HG02798 (cell line): ENCODE data around the gene CAB39L.

Source experiments
- ATAC-seq: cut with Tn5 transposase; IDR thresholded peaks from one replicate; pipeline ENCODE4 v1.9.1; 2021; ENCODE audit warnings: mild to moderate bottlenecking; ENCODE audit not compliant: unreplicated experiment, poor library complexity

The CAB39L gene

GRCh38 chr13:49403996-49404702 lies 39.7 kb downstream of the CAB39L start:
- no peak for ATAC-seq

- no peak for ATAC-seq
Measured at GRCh38 chr13:49400755-49401659, 42.9 kb downstream of the CAB39L start.

DNA sequence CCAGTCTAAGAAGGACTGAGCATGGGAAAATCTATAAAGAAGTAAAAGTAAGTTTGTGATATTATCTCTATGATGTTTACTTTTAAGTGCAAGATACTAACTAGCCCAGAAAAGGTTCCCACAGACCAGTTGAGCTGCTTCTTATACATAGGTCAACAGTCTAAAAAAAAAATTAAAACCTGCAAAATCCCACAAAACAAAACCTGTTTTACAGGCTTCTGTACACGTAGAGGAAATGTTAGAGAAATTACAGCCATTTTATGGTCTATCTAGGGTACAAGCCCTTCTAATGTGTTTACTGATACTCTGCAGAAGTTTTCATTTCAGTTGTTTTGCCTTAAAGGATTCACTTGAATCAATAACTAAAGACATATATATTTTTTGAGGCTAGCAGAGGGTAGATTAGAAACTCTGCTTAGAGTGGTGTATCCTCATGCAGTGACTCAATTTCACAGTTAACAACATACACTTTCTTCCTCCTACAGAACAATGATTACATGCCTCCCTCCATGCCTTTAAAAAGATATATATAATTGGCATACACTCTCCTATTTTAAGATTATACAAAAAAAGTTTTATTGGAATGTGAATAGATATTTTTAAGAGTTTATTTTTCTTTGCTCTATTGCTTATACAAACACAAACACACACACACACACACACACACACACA lies 43.9 kb downstream of the CAB39L start:
- no peak for ATAC-seq

DNA sequence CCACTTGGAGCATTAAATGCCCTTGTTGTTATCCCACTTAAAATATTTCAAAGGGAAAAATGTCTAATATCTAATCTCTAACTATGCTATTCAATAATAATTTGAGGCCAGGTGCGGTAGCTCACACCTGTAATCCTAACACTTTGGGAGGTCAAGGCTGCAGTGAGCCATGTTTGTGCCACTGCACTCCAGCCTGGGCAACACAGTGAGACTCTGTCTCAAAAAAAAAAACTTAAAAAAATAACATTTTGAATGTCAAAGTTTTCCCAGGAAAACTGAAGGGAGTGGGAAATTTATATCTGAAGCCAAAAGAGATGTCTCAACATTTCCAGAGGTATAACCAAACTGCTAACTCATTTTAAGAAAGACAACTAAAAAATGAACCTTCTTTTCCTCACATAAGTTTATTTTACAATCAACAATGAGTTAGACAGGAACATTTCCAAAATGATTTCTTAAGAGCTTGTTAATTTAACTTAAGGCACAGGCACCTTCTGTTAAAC lies 47.9 kb downstream of the CAB39L start:
- no peak for ATAC-seq

GRCh38 chr13:49395451-49395865 lies 48.4 kb downstream of the CAB39L start:
- no peak for ATAC-seq

- ATAC-seq = no peak
Measured at GRCh38 chr13:49388091-49388635, 55.7 kb downstream of the CAB39L start.

- ATAC-seq = no peak
Measured at GRCh38 chr13:49386664-49387063, 57.2 kb downstream of the CAB39L start.

- ATAC-seq = no peak
Measured at GRCh38 chr13:49376121-49376520, 67.7 kb downstream of the CAB39L start.

GRCh38 chr13:49374585-49375290 lies 69.1 kb downstream of the CAB39L start:
- no peak for ATAC-seq

DNA sequence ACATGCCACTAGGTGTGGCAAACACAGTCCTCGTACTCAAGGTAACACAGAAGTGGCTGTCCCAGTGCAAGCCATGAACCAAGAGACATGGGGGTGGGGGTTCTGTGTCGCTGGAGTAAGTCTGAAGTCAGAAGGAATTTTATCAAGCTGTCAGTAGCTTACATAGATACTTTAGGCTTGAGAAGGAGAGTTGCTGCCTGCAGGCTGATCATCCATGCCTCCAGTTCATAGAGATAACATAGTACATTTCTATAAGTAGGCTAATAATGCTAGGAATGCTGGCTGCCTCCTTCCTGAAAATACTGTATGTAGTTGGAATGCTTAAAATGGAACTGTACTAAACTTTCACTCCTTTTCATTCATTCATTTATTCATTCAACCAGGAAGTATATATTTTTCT lies 70.1 kb downstream of the CAB39L start:
- no peak for ATAC-seq

GRCh38 chr13:49371943-49372613 lies 71.8 kb downstream of the CAB39L start:
- no peak for ATAC-seq

- ATAC-seq = no peak
Measured at GRCh38 chr13:49370371-49370770, 73.5 kb downstream of the CAB39L start.

DNA sequence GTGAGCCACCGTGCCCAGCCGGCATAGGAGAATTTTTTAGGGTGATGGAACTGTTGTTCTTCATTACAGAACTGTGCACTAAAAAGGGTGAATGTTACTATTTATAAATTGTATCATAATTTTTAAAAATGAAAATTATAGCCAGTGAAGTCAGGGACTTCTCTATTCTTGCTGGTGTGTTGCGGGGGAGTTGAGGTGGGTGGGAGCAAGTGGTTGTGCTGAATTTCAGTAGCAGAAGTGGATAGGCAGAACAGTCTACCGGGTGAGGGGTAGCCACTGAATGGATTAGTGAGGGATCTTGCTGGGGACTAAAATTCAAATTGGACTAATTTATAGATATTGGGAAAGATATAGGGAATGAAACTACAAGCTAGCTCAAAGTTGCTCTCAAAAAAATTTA lies 74.0 kb downstream of the CAB39L start:
- no peak for ATAC-seq

GRCh38 chr13:49368688-49369087 lies 75.2 kb downstream of the CAB39L start:
- no peak for ATAC-seq

DNA sequence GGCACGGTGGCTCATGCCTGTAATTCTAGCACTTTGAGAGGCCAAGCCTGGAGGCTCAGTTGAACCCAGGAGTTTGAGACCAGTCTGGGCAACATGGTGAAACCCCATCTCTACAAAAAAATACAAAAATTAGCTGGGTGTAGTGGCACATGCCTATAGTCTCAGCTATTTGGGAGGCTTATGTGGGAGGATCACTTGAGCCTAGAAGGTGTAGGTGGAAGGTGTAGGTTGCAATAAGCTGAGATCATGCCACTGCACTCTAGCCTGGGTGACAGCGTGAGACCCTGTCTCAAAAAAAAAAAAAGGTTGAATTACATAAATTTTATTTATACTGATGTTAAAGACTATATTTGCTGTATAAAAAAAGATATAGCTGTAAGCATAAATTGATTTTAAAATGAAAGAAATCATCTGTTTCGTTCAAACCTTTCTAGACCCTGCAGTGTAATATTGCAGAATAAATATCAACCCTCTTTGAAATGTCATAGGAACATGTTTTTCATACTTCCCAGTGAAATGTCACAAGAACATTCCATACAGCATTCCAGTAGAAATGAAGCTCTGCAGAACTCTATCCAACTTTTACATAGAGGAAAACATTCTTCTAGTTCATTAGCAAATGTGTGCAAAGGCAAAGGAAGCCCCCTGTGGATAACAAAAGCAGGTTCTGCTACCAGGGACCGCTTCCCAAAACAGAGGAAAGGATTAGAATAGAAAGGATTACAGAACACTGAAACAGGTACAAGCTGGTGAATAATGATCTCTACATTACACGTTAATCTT lies 76.0 kb downstream of the CAB39L start:
- ATAC-seq = no peak

DNA sequence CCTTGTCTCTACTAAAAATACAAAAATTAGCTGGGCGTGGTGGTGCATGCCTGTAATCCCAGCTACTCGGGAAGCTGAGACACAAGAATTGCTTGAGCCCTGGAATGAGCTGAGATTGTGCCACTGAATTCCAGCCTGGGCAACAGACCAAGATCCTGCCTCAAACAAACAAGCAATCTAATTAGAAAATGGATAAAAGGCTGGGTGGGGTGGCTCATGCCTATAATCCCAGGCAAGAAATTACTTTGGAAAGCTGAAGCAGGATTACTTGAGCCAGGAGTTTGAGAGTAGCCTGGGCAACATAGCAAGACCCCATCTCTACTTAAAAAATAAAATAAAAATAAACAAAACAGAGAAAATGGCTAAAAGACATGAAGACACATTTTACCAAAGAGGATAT lies 77.0 kb downstream of the CAB39L start:
- no peak for ATAC-seq

DNA sequence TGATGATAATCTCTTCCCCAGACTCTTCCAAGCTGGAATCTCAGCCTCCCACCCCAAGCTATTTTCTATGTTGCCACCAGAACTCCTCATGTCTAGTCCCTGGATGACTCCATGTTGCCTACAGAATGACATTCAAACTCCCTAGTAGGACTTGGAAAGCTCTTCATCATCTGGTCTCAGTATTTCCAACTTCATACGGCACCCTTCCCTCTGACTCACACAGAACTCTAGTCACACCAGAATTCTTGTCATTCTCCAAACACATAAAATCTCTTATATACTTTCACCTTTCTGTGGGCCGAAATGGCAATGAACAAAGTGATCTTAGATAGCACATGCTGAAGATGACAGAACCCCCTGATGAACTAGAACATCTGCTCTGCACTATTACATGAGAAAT lies 86.2 kb downstream of the CAB39L start:
- no peak for ATAC-seq

DNA sequence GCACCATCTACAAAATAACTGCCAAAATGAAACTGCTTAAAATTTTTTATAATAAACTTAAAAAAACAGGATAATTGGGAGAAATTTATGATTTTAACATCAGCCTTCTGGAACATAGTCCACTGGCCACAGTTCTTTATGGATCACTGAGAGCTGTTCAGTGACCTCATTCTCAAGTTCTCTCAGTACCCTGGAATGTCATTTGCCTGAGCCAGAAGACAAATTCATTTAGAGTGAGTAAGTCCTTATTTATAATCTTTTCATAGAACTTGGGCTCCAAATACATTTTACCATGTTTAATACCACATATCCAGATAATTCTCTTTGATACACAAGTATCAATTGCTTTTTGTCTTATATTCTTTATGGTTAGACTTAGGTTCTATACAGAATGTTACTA lies 87.6 kb downstream of the CAB39L start:
- no peak for ATAC-seq

- no peak for ATAC-seq
Measured at GRCh38 chr13:49354719-49355118, 89.1 kb downstream of the CAB39L start.
